Measurements from ENCODE around the gene AZIN2.
"Not testable (repeated sequence)": the region's sequence is repeated elsewhere in the genome, so short reads cannot be mapped to it uniquely, and the experiment has no call there.

AZIN2 gene

GRCh38 chr1:33060579-33061083, 20.3 kb upstream of the AZIN2 start:
- DNase-seq, result peak; percentile 75

DNA sequence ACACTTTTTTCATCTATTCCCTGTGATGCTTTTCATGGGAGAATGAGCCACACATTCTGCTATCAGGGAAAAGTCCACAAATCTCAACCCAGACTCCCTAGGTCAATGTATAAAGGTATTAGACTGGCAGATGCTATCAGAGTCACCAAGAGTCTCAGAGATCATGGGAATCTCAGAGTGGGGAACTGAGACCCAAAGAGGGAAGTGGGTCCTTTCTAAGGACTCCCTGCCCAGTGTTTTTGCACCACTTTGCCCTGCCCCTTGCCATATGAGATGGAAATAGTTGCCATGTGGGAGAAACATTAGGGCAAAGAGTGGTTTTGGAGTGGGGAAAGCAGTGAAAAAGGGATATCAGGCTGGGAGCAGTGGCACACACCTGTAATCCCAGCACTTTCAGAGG, 19.1 kb upstream of the AZIN2 start:
- no peak for DNase-seq

GRCh38 chr1:33064284-33064683, 16.7 kb upstream of the AZIN2 start:
- not testable (repeated sequence) for DNase-seq

DNA sequence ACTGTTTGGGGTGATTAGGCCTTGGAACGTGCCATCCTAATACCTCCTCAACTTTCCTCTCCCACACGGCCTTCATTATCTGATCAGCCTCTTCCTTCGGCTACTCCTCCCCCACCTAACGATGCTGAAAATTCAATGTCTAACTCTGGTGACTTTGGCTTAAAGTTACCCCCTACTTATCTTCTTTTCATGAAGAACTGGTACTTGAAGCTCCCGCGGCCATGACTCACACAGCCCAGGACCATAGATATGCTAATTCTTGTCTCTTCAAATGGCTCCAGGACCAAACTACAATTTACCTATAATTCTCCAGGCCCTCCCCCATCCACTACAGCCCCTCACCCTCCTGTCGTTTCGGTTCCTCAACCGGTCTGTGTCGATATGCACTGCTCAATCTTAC, 15.7 kb upstream of the AZIN2 start:
- DNase-seq, result no peak

- DNase-seq, result not testable (repeated sequence)
Observed at GRCh38 chr1:33066477-33066876, 14.5 kb upstream of the AZIN2 start.

GRCh38 chr1:33068108-33068507, 12.8 kb upstream of the AZIN2 start:
- not testable (repeated sequence) for DNase-seq

DNA sequence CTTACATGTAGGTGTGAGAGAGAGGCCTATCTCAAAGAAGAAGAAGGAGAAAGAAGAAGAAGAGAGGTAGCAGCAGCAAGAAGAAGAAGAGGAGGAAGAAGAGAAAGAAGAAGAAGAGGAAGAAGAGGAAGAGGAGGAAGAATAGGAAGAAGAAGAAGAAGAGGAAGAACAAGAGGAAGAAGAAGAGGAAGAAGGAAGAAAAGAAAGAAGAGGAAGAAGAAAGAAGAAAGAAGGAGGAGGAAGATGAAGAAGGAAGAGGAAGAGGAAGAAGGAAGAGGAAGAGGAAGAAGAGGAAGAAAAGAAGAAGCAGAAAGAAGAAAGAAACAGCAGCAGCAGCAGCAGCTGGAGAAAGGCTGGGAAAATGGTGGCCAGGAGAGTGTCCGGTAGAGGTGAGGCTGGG, 10.3 kb upstream of the AZIN2 start:
- DNase-seq, result no peak

DNA sequence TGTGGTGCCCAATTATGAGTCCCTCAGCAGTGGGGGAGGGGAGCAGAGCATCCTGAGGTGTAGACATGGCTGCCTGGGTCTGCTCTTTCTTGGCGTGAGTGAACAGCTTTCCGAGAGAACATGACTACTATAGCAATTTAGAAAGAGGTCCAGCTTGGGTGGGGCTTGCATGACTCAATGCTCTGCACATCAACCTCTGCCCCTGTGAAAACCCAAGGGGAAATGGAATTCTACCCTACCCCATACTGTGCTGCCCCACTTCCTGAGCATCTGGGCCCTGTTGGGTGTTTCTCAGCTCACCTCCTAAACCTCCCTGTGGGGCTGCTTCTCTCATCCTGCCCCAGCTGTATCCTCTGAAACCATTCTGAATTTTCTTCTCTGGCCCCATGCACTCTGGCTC, 8.2 kb upstream of the AZIN2 start:
- DNase-seq, result no peak

DNA sequence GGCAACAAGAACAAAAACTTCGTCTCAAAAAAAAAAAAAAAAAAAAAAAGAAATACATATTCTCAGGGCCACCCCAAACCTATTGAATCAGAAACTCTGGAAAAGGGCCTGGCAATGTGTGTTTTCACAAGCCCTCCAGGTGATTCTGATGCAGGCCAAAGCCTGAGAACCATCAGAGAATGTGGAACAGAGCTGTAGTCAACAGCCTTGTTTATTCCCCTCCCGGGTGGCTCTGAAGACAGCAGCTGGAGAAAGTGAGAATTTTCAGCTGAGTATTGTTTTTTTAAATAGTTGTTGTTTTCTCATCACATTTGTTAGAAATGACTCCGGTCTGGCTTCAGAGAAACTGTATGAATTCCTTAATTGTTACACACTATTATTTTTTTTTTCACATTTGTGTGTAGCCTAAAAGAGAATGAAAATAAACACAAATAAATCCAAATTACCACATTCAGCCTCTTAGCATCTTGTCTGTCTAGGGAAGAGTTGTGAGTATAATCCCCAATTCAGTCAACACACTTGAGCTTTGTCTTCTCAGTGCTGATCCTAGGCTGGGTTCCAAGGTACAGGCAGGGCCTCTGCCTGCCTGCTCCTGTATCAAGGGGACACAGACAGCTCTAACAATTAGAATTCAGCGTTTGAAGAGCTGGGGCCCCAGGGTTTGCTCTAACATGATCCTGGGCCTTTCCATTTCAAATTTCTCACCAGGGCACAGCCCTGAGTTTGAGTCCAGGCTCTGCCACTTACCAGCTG, 6.6 kb upstream of the AZIN2 start:
- no peak for DNase-seq

DNA sequence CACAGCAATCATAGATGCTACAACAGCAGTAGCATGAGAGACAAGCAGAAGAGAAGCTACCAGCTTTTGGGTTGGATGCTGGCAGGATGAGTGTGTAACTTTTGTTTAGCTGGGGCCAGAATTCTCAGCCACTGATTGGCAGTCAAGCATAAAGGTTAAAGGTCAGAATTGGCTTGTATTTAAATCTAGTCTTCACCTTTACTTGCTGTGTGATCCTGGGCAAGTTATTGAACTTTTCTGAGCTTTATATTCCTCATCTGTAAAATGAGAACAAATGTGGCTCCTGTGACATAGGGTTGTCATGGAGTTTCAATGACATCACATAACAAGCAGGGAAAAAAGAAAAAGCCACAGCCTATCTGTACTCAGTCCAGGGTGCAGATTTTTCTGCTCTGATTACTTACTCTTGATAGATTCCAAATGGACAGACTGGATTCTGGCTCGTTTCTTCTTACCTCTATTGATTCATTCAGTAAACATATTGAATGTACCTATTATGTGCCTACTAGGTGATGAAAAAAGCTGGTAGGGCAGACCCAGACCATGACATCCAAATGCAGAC, 2.8 kb upstream of the AZIN2 start:
- DNase-seq, result no peak

- no peak for DNase-seq
Observed at GRCh38 chr1:33080373-33080772, 580 bp upstream of the AZIN2 start.

GRCh38 chr1:33081554-33082305, 777 bp downstream of the AZIN2 start:
- no peak for DNase-seq

DNA sequence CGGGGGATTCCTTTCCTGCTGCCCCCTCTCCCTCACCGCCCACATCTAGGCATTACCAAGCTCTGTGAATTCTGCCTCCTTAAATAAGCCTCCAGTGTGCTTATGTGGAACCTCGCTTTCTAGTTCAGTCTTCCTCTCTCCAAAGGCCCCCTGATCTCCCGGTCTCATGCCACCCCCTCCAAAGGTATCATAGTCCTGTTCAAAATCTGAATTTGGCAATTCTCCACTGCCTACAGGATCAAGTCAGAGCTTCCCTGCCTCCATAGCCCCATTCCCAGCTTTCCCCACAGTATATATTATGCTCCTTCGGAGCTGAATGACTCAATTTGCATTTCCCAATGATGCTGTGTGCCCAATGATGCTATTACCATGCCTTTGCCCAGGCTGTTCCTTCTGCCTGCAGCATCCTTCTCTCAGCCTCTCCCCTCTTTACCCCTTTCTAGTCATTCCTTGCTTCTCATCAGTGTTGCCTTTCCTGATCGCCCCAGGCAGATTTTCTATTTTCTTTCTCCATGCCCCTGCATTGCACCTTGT, 1.7 kb downstream of the AZIN2 start:
- DNase-seq, result no peak

DNA sequence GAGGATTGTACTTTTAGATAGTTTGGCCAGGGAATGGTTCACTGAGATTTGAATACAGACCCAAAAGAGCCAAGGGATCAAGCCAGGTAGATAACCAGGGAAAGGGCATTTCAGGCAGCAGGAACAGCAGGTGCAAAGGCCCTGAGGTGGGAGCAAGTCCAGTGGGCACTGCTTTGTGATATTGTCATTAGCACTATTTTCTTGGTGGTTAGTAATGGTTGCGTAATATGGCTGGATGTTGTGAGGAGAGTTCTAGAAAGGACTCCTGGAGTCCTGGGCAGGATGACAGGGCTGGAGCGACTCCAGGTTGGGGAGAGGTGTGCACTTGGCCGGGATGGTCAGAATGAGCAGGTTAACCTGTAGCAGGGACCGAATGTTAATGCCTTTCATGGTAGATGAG, 4.4 kb downstream of the AZIN2 start:
- no peak for DNase-seq

GRCh38 chr1:33086384-33086850, 5.5 kb downstream of the AZIN2 start:
- DNase-seq, result peak; percentile 79

GRCh38 chr1:33087677-33088076, 6.7 kb downstream of the AZIN2 start:
- no peak for DNase-seq

- no peak for DNase-seq
Observed at GRCh38 chr1:33088119-33088906, 7.4 kb downstream of the AZIN2 start.

DNA sequence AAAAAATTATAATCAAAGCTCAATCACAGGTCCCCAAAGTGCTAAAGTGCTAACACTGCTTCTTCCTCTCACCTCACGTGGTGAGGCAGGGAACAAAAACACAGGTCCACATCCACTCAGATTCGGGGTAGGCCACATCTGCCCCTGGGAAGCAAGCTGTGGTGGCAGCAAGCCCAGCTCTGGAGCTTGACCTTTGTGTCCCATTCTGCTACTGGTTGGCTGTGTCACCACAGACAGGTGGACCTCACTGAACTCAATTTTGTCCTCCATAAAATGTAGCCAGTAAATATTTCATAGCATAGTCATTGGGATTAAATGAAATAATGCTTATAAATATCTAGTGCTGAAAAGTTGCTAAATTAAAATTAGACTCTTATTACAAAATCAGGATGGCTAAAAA, 8.5 kb downstream of the AZIN2 start:
- DNase-seq, result no peak

DNA sequence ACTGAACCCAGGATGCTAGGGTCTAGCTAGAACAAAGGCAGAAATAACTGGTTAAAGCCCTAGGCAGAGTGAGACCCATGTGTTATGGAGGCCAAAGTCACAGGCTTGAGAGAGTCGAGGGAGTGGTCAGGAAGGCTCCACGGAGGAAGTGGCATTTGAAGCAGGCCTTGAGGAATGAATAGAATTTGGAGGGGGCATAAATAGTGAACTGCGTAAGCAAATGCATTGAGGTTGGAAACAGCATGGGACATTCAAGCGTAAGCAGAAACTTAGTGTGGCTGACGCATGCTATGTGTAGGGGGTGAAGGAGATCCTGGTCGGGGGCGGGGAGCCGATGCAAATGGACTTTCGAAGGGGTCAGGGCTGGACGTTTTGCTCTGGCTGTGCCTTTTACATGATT, 11.5 kb downstream of the AZIN2 start:
- no peak for DNase-seq

DNA sequence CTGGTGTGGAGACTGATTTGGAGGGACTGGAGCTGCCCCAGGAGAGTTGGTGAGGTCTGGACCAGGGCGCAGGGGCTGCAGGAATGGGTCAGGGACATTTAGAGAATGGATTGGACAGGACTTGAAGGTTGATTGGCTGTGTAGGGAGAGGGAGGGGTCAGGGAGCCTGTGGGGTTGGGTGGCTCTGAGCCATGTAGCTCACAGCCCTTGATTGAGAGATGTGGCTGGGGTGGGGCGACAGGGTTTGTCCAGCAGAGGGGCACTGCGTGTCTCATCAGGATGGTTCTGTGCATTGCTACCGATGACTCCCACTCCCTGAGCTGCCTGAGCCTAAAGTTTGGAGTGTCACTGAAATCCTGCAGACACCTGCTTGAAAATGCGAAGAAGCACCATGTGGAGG, 12.1 kb downstream of the AZIN2 start:
- DNase-seq, result no peak

- no peak for DNase-seq
Observed at GRCh38 chr1:33094486-33094885, 13.5 kb downstream of the AZIN2 start.

GRCh38 chr1:33094971-33095604, 14.1 kb downstream of the AZIN2 start:
- peak; percentile 75 for DNase-seq

Data from right forelimb (tissue), 1 donor.